PC-3 (cell line): ENCODE results near the gene SLC6A9. TPM values are rescaled to one million over a fixed set of nuclear protein-coding genes. Genes with fewer than 3 reads are reported as not detected.

Source experiments
- ATAC-seq: fragments of 200-7000 bp; cut with Tn5 transposase; 2 replicates; pipeline ENCODE4 v1.9.1; 2020; ENCODE audit warnings: mild to moderate bottlenecking, moderate library complexity
- BruUV-seq: library from RNA; stranded (reverse); fragments of 400-500 nt; replicated peaks from 2 replicates; lab custom pipeline; 2021; lab: Mats Ljungman, UMichigan
- CTCF ChIA-PET: fragments of 300-600 bp; sonication (Branson Sonifier 250); formaldehyde crosslinking; loops from one replicate; lab custom pipeline; 2022; ENCODE audit warnings: antibody characterized with exemption; lab: Charles Lee
- POLR2A ChIA-PET: fragments of 300-600 bp; sonication (Branson Sonifier 250); formaldehyde crosslinking; loops from one replicate; lab custom pipeline; 2022; ENCODE audit warnings: antibody characterized with exemption; ENCODE audit not compliant: unreplicated experiment; lab: Charles Lee
- DNase-seq: peaks from one replicate; pipeline ENCODE4 v3.0.0-alpha.2; 2015
- H2AFZ ChIP-seq: fragments of 300-600 bp; sonication (generic); 2 replicates; pipeline ENCODE4 v1.6.0; 2016; ENCODE audit warnings: antibody characterized with exemption, low read length
- H3F3A ChIP-seq: fragments of 300-600 bp; sonication (generic); one replicate; pipeline ENCODE4 v1.6.0; 2017; ENCODE audit warnings: antibody characterized with exemption, low read length, control low read depth, mild to moderate bottlenecking; ENCODE audit not compliant: unreplicated experiment
- H3K27ac ChIP-seq: fragments of 300-600 bp; sonication (generic); 2 replicates; pipeline ENCODE4 v1.5.1; 2016; ENCODE audit warnings: mild to moderate bottlenecking, low read length
- H3K27me3 ChIP-seq: fragments of 300-600 bp; sonication (generic); 2 replicates; pipeline ENCODE4 v1.6.1; 2016; ENCODE audit warnings: low read length, mixed read lengths
- H3K36me3 ChIP-seq: fragments of 300-600 bp; sonication (generic); 2 replicates; pipeline ENCODE4 v1.6.1; 2016; ENCODE audit warnings: low read depth, mixed run types, low read length, mixed read lengths
- H3K4me1 ChIP-seq: fragments of 300-600 bp; sonication (generic); 2 replicates; pipeline ENCODE4 v1.5.1; 2016; ENCODE audit warnings: low read length; ENCODE audit not compliant: insufficient read depth
- H3K4me2 ChIP-seq: fragments of 300-600 bp; sonication (generic); 2 replicates; pipeline ENCODE4 v1.6.0; 2016; ENCODE audit warnings: low read length
- H3K4me3 ChIP-seq: fragments of 300-600 bp; sonication (generic); 2 replicates; pipeline ENCODE4 v1.5.1; 2016; ENCODE audit warnings: mild to moderate bottlenecking, low read length, mixed read lengths
- H3K79me2 ChIP-seq: fragments of 300-600 bp; sonication (generic); 2 replicates; pipeline ENCODE4 v1.6.1; 2017; ENCODE audit warnings: low read length, mixed read lengths
- H3K9ac ChIP-seq: fragments of 300-600 bp; sonication (generic); 2 replicates; pipeline ENCODE4 v1.6.0; 2016; ENCODE audit warnings: mild to moderate bottlenecking, low read length
- H3K9me2 ChIP-seq: fragments of 300-600 bp; sonication (generic); replicated peaks from 2 replicates; pipeline ENCODE4 v1.6.1; 2016; ENCODE audit warnings: mixed run types, low read length, mixed read lengths
- H3K9me3 ChIP-seq: fragments of 300-600 bp; sonication (generic); 2 replicates; pipeline ENCODE4 v1.6.1; 2016; ENCODE audit warnings: low read length, mixed read lengths
- H4K20me1 ChIP-seq: fragments of 300-600 bp; sonication (generic); 2 replicates; pipeline ENCODE4 v1.6.1; 2016; ENCODE audit warnings: low read length, mixed read lengths
- CTCF ChIP-seq: fragments of 300-600 bp; sonication (generic); conservative IDR thresholded peaks from 2 replicates; pipeline ENCODE4 v1.5.1; 2017; ENCODE audit warnings: antibody characterized with exemption, low read depth, mild to moderate bottlenecking, low read length
- EZH2 ChIP-seq: fragments of 300-600 bp; sonication (generic); IDR thresholded peaks from one replicate; pipeline ENCODE4 v1.6.1; 2017; ENCODE audit warnings: antibody characterized with exemption, mild to moderate bottlenecking, low read length; ENCODE audit not compliant: unreplicated experiment
- EZH2phosphoT487 ChIP-seq: fragments of 300-600 bp; sonication (generic); IDR thresholded peaks from 2 replicates; pipeline ENCODE4 v1.6.1; 2018; ENCODE audit warnings: mild to moderate bottlenecking, antibody characterized with exemption, low read length, borderline replicate concordance
- intact Hi-C: fragments of 100-400 bp; cut with micrococcal nuclease; formaldehyde crosslinking; loops from 2 replicates; pipeline ENCODE4 v1.9.0; 2023
- total RNA-seq: library from RNA; depleted of rRNA; stranded (reverse); fragments of >200 nt; gene quantifications from 2 replicates; pipeline ENCODE4 v1.2.3, GENCODE V29; 2014

SLC6A9 gene
- total RNA-seq, 1 experiment from 2014 or later = 11.2 TPM

GRCh38 chr1:43979261-43979527 lies 52.1 kb downstream of the SLC6A9 start:
- Histone ChIP-seq H3K4me1 (peaks cover 49% of the 10 kb centered on the region), H3K9ac (peak overlapping the region; percentile 84), H3K27ac (peak overlapping the region; percentile 66), H3K36me3 (peaks cover 26% of the 10 kb centered on the region), H2AFZ (peak overlapping the region; percentile 80), H3K79me2 (peaks cover 84% of the 10 kb centered on the region), H3K4me2 (peak overlapping the region; percentile 97), H3K27me3 (no peaks in the 10 kb centered on the region), H3K9me2 (no peaks in the 10 kb centered on the region), H3K9me3 (no peaks in the 10 kb centered on the region), H3F3A (no peaks in the 10 kb centered on the region), H4K20me1 (peaks cover 23% of the 10 kb centered on the region; the same call in 1 of the 2 replicates), H3K4me3 (peak overlapping the region; percentile 77)
- ChIA-PET POLR2A (no interaction called here), CTCF (no interaction called here)
- BruUV-seq = no TSS peak
- intact Hi-C loops = no loop called here
- ATAC-seq (peak; percentile 0; the same call in 1 of the 2 replicates), DNase-seq (no peak)
- TF ChIP-seq EZH2 (no peak), EZH2phosphoT487 (no peak), CTCF (no peak)

- peak within 1 kb of the TSS; percentile 84 for H3K9ac ChIP-seq
- DNase-seq = peak; percentile 38
- peak within 1 kb of the TSS; percentile 86 for H3K4me3 ChIP-seq
- no peak for TF ChIP-seq CTCF
- TF ChIP-seq EZH2 = no peak
- no peak for TF ChIP-seq EZH2phosphoT487
- H3K4me2 ChIP-seq = peak within 1 kb of the TSS; percentile 99
- H3K9me2 ChIP-seq = no peaks in the 10 kb centered on the region
- ChIA-PET POLR2A (no interaction called here), CTCF (interaction anchor here (0.5 kb wide), 1 partner anchor 55 kb away, joined by 3 read pairs; no protein-coding TSS in a partner anchor)
- H3K4me1 ChIP-seq = peaks cover 54% of the 10 kb centered on the region
- BruUV-seq = no TSS peak
- H2AFZ ChIP-seq = peak within 1 kb of the TSS; percentile 80
- no peaks in the 10 kb centered on the region for H3K9me3 ChIP-seq
- peaks cover 23% of the 10 kb centered on the region; the same call in 1 of the 2 replicates for H4K20me1 ChIP-seq
- intact Hi-C loops = no loop called here
- peaks cover 84% of the 10 kb centered on the region for H3K79me2 ChIP-seq
- H3K27ac ChIP-seq = peak within 1 kb of the TSS; percentile 66
- peaks cover 26% of the 10 kb centered on the region for H3K36me3 ChIP-seq
- H3K27me3 ChIP-seq = no peaks in the 10 kb centered on the region
- H3F3A ChIP-seq = no peaks in the 10 kb centered on the region
- peak; percentile 14 for ATAC-seq
Measured at GRCh38 chr1:43978551-43979260, 52.6 kb downstream of the SLC6A9 start, which contains the start of gene B4GALT2. B4GALT2 (plus strand) TSS chr1:43979210; CDS start chr1:43981161, 1,951 bp downstream.

- H3F3A ChIP-seq = no peaks in the 10 kb centered on the region
- no TSS peak for BruUV-seq
- no peak for DNase-seq
- peak overlapping the region; percentile 86 for H3K4me3 ChIP-seq
- peaks cover 23% of the 10 kb centered on the region; the same call in 1 of the 2 replicates for H4K20me1 ChIP-seq
- H2AFZ ChIP-seq = no peak overlapping the region
- H3K9me3 ChIP-seq = no peaks in the 10 kb centered on the region
- ATAC-seq = no peak
- CTCF ChIA-PET = interaction anchor here (0.5 kb wide), 1 partner anchor 55 kb away, joined by 3 read pairs; no protein-coding TSS in a partner anchor
- TF ChIP-seq EZH2phosphoT487 = no peak
- no peak for TF ChIP-seq CTCF
- no peak for TF ChIP-seq EZH2
- peak overlapping the region; percentile 77; the same call in 1 of the 2 replicates for H3K9ac ChIP-seq
- peaks cover 81% of the 10 kb centered on the region for H3K79me2 ChIP-seq
- H3K36me3 ChIP-seq = peaks cover 30% of the 10 kb centered on the region
- H3K9me2 ChIP-seq = no peaks in the 10 kb centered on the region
- no peak overlapping the region for H3K27ac ChIP-seq
- H3K4me1 ChIP-seq = peaks cover 59% of the 10 kb centered on the region
- peak overlapping the region; percentile 99 for H3K4me2 ChIP-seq
- H3K27me3 ChIP-seq = no peaks in the 10 kb centered on the region
- intact Hi-C loops = no loop called here
- POLR2A ChIA-PET = no interaction called here
Measured at GRCh38 chr1:43978264-43978550, 53.1 kb downstream of the SLC6A9 start.
